Right renal cortex interstitium (tissue), 3 donors: ENCODE measurements around the gene SLC39A13. TPM values are rescaled to one million over a fixed set of nuclear protein-coding genes. Genes with fewer than 3 reads are reported as not detected.
A peak's percentile ranks its signal among the peaks of the same experiment; 100 is the strongest.

Experiments
- DNase-seq, 3 donors: peaks; one replicate each; pipeline ENCODE4 v3.0.0-alpha.2; 2013; ENCODE audit warnings: low read depth in 3 of 3, low spot score in 2 of 3
- polyA plus RNA-seq, 3 donors: library from polyadenylated mRNA; unstranded; fragments of 120-200 nt; gene quantifications; one replicate each; pipeline ENCODE4 v1.2.1, GENCODE V29; 2013; ENCODE audit not compliant: insufficient read length in 3 of 3

Gene SLC39A13
- polyA plus RNA-seq, 3 donors: 37.3 to 45.0 (median 39.8) TPM

DNA sequence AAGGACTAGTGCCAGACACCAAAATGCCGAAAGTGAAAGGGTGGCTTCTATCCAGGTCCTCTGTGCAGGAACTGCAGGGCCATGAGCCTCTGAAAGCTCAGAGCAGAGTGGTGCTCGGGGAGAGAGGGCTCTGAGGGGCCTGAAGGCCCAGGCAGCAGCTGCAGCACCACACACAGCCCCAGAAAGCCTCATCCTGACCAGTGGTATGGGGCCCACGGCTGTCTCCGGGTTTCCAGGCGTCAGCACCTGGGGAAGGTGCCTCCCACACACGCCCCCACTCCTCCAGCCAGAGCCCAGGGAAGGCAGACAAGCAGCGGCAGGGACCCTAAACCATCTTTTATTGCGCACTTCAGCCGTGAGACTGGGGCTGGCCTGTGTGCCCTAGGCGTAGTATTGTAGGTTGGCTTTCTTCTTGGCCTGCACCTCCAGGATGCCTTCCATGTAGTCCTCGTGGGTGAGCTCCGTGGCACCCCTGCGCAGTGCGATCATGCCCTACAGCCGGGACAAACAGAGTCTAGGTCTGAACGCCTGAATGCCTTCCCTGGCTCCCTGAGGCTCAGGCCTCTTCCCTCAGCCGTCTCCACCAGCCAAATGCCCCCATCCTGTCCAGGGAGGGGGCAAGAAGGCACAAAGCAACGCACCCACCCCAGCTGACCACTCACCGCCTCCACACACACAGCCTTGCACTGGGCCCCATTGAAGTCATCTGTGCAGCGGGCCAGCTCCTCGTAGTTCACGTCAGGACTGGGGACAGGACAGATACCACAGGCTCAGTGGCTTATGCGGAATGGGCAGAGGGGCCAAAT, 10.3 kb downstream of the SLC39A13 start:
- no peak for DNase-seq

- DNase-seq: no peak
Observed at GRCh38 chr11:47425611-47426010, 17.2 kb downstream of the SLC39A13 start.

DNA sequence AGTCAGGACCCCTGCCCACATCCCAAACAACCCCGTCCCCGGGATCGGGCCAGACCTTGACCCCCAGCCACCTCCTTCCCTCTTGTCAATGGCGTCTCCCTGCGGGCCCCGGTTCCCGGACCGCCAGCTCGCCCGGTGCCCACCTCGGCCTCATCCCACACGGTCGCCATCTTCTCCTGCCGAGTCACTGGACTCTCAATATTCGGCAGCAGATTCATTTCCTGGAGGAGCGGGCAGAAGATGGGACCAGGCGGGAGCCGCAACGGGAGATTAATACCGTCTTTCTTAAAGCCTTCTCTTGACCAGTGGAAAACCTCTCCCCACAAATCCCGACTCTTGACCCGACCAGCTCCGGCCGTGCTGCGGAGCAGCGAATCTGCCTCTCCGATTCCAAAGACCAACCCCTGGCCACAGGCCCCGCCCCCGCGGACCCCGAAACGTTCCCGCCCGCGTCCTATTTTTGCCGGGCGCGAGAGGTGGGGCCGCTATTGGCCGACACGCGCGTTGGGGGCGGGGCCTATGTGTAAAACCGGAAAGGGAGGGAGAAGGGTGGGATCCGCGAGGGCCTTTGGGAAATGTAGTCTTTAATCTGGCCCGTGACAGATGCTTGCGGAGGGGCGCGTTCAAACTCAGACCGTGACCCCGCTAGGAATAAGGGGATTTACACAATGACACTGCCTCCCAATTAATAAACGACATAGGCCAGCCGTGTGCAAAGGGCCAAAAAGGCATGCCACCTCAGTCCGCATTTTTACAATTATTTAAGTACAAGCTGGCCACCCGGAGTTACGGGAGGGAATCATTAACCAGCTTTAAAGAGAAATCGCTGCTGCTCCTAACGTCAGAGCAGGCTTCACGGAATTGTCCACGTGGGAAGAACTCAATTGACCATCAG, 17.9 kb downstream of the SLC39A13 start, which contains the start of gene PSMC3:
Gene PSMC3, minus strand, starts transcription at position 378 of the 895 bp plus-strand sequence. Its CDS starts 160 bp downstream, at position 218.
- peak; percentile 91 to 96 (median 95) for DNase-seq

DNA sequence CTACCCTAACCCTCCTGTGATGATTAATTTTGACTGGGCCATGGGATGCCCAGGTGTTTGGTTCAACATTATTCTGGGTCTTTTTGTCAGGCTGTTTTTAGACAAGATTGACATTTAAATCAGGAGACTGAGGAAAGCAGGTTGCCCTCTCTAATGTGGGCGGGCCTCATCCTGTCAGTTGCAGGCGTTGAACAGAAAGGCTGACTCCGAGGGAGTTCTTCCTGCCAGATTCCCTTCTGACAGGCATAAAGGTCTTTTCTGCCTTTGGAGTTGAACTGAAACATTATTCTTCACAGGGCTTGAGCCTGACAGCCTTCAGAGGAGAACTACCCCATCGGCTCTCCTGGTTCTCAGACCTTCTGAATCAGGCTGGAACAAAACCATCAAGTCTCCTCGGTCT, 22.1 kb downstream of the SLC39A13 start:
- DNase-seq: no peak

GRCh38 chr11:47431356-47432083, 23.1 kb downstream of the SLC39A13 start:
- no peak for DNase-seq

GRCh38 chr11:47433157-47433556, 24.8 kb downstream of the SLC39A13 start:
- no peak for DNase-seq

DNA sequence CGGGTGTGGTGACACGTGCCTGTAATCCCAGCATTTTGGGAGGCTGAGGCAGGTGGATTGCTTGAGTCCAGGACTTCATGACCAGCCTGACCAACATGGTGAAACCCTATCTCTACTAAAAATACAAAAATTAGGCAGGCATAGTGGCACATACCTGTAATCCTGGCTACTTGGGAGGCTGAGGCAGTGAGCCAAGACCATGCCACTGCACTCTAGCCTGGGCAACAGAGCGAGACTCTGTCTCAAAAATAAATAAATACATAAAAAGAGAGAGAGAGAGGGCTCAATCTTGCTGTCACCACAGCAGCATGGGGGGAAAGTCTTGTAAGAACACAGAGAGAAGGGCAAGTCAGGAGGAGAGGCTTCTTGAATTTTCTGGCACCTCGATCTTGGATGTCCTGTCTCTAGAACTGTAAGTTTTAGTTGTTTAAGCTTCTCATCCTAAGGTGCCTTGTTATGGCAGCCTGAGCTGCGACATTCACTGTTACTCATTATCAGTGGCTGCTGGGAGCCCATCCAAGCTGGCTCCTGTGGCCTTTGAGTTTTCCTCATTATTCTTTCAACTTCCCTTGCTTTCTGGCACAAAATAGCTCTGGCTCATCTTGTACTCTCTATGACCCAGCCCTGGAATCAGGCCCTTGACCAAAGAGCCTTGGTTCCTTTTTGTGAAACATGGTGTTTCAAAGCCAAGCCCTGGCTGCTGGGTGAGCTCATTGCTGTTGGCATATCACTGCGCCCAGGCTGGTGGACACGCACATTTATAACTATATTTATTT, 25.8 kb downstream of the SLC39A13 start:
- DNase-seq: no peak

- no peak for DNase-seq
Observed at GRCh38 chr11:47435687-47436086, 27.3 kb downstream of the SLC39A13 start.

- DNase-seq: no peak
Observed at GRCh38 chr11:47436726-47437125, 28.3 kb downstream of the SLC39A13 start.

GRCh38 chr11:47437218-47437745, 28.9 kb downstream of the SLC39A13 start:
- no peak for DNase-seq

- no peak for DNase-seq
Observed at GRCh38 chr11:47437746-47438418, 29.5 kb downstream of the SLC39A13 start.

DNA sequence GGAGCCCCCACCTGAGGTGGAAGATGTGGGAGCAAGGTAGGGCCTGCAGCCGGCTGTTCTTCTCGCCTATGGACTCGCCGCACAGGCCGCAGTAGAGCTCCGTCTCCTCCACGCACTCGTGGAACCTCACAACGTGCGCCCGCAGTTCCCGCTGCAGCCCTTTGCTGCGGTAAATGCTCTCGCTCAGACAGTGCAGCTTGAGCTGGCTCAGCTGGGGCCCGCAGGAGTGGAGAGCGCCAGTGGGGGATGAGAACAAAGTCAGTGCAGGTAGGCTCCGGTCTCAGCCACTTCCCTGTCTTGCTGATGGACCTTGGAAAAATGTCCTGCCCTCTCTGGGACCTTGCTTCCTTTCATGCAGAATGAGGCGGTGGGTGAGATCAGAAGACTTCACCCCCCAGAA, 30.3 kb downstream of the SLC39A13 start:
- DNase-seq: no peak

GRCh38 chr11:47440054-47440476, 31.7 kb downstream of the SLC39A13 start:
- DNase-seq: no peak

DNA sequence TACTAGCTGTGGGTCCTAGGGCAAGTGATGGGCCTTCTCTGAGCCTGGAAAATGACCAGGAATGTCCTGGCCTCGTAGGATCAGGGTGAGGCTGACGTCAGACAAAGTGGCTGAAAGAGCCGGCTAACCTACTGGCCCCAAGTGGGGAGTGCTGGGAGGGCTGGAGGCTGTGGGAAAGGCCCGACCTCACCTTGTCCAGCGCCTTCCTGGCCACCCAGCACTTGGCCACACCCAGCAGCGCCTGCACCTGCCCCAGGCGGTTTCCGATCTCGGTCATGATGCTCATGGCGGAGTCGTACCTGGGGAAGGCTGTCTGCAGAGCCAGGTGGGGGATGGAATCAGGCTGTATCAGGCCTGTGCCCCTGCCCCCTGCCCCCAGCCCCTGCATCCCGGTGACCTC, 33.0 kb downstream of the SLC39A13 start:
- DNase-seq: no peak

DNA sequence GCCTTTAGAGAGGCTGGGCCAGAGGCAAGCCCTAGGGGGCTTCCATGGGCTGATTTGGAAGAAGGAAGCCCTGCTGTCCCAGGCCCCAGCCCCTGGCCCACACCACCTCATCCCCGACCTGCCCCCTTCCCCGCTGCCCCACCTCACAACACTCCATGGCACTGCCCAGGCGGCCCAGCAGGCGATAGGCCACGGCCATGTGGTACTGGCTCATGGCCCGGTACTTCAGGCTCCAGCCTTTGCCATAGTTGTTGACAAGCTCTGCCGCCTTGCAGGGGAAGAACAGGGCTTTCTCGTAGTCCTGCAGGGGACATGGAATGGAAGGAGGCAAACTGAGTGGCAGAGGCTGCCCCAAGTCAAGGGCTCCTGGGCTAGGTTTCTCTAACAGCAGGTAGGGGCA, 34.1 kb downstream of the SLC39A13 start:
- no peak for DNase-seq

DNA sequence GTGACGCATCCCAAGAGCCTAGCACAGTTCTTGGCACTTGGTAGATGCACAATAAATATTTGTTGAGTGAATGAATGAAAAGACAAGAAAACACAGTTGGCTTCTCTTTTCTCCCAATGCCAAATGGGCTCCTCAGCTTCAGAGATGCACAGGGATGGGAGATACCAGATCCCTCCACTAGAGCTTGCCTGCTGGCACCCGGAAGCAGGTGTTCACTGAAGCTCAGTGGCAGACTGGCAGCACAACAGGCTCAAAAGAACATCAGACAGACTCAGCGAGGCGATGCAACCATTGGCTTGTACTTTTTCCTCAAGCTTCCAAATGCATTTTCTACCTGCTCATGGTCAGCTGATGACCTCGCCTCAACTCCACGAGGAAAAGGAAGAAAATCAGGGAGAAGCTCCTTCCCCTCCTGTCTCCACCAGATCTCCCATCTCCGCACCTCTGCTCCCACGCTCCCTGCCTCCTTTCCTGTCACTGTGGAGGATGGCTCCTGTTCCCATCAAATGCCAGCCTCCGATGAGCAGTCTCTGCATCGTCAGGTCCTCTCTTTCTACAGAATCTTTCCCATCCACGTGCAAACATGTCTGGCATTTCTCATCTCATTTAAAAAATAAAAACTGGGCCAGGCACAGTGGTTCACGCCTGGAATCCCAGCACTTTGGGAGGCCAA, 34.8 kb downstream of the SLC39A13 start:
- DNase-seq: no peak

GRCh38 chr11:47443817-47444216, 35.4 kb downstream of the SLC39A13 start:
- no peak for DNase-seq

- DNase-seq: no peak
Observed at GRCh38 chr11:47445840-47446239, 37.5 kb downstream of the SLC39A13 start.

GRCh38 chr11:47446833-47447232, 38.4 kb downstream of the SLC39A13 start:
- no peak for DNase-seq
